ENCODE measurements around the gene CAPN5.

DNA sequence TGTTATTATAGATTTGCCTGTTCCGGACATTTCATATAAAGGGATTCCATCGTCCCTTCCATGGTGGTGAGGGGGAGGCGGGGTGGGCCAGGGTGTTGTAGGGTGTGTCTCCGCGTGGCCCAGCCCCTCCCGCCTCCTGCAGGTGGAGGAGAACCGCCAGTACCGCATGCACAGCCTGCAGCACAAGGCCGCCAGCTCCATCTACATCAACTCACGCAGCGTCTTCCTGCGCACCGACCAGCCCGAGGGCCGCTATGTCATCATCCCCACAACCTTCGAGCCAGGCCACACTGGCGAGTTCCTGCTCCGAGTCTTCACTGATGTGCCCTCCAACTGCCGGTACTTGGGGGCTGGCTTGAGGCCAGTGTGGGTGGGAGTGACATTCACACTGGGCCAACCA lies 53.8 kb downstream of the CAPN5 start:
- TF ChIP-seq, protein P1, sequence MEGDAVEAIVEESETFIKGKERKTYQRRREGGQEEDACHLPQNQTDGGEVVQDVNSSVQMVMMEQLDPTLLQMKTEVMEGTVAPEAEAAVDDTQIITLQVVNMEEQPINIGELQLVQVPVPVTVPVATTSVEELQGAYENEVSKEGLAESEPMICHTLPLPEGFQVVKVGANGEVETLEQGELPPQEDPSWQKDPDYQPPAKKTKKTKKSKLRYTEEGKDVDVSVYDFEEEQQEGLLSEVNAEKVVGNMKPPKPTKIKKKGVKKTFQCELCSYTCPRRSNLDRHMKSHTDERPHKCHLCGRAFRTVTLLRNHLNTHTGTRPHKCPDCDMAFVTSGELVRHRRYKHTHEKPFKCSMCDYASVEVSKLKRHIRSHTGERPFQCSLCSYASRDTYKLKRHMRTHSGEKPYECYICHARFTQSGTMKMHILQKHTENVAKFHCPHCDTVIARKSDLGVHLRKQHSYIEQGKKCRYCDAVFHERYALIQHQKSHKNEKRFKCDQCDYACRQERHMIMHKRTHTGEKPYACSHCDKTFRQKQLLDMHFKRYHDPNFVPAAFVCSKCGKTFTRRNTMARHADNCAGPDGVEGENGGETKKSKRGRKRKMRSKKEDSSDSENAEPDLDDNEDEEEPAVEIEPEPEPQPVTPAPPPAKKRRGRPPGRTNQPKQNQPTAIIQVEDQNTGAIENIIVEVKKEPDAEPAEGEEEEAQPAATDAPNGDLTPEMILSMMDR (IDR thresholded peaks at IDR 0.05), result no peak
- no peak for TF ChIP-seq POLR2AphosphoS5 (IDR thresholded peaks at IDR 0.05)
